NCI-H82 (cell line): Measurements from ENCODE around the gene DRC7.

Source experiments
- DNase-seq: peaks from one replicate; lab custom pipeline; 2025; lab: John Stamatoyannopoulos, UW

DRC7 gene

GRCh38 chr16:57690782-57691471, 3.7 kb upstream of the DRC7 start:
- no peak for DNase-seq

- no peak for DNase-seq
These were observed 2.0 kb upstream of the DRC7 start for GRCh38 chr16:57692636-57693035.

GRCh38 chr16:57693550-57693949, 1.1 kb upstream of the DRC7 start:
- no peak for DNase-seq

- DNase-seq, result no peak
These were observed 328 bp upstream of the DRC7 start for GRCh38 chr16:57694231-57694724.

- no peak for DNase-seq
These were observed 1.1 kb downstream of the DRC7 start for GRCh38 chr16:57695680-57696069.

- no peak for DNase-seq
These were observed 1.6 kb downstream of the DRC7 start for GRCh38 chr16:57696240-57696639.

- DNase-seq, result no peak
These were observed 3.4 kb downstream of the DRC7 start for GRCh38 chr16:57697896-57698537.

DNA sequence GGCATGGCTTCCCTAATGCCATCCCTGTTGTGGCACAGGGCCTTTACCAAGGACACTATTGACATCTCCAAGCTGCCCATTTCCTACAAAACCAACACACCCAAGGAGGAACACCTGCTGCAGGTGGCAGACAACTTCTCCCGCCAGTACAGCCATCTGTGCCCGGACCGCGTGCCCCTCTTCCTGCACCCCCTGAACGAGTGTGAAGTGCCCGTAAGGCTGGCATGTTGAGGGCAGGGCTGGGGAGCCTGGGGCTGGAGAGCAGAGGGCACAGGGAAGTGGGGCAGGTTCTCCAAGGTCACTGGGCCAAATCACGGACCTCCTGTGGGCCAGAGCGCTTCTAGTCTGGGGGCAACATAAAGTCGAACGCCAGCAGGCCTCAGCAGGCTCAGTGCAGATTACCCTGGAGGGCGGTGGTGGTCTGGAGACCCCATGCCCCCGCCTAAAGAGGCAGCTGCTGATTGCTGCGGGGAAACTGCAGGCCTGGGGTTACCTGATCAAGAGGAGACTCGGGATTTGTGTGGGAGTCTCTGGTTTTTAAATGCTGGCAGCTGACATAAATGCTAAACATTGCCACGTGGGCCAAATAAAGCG, 4.3 kb downstream of the DRC7 start:
- no peak for DNase-seq

DNA sequence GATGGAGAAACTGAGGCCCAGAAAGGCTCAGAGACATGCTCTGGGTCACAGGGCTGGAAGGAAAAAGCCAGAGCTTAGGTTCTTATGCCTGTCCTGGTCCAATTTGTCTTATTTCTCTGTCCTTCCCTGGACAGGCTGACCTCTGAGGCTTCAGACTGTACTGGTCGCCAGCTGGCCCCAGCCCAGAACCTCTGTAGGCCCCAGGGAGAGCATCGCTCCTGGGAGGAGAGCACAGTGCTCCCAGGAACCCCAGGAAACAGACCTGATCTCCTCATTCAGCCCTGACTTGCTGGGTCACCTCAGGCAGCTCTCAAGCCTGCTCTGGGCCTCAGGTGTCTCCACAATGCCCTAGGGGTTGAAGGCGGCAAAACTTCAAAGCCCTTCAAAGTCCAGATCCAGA, 4.9 kb downstream of the DRC7 start:
- no peak for DNase-seq

DNA sequence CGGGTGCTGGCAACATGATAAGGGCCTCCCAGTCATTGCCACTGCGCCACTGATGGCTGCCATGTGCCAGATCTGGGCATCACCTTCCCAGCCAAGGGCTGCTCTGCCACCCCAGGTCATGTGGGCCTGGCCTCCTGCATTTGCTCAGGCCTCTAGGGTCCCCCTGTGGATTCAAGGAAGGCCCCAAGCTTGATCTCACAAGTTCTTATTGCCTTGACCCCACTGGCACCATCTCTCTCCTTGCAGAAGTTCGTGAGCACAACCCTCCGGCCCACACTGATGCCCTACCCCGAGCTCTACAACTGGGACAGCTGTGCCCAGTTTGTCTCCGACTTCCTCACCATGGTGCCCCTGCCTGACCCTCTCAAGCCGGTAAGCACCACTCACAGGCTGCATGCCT, 5.3 kb downstream of the DRC7 start:
- DNase-seq, result no peak

GRCh38 chr16:57700781-57701551, 6.4 kb downstream of the DRC7 start:
- no peak for DNase-seq

DNA sequence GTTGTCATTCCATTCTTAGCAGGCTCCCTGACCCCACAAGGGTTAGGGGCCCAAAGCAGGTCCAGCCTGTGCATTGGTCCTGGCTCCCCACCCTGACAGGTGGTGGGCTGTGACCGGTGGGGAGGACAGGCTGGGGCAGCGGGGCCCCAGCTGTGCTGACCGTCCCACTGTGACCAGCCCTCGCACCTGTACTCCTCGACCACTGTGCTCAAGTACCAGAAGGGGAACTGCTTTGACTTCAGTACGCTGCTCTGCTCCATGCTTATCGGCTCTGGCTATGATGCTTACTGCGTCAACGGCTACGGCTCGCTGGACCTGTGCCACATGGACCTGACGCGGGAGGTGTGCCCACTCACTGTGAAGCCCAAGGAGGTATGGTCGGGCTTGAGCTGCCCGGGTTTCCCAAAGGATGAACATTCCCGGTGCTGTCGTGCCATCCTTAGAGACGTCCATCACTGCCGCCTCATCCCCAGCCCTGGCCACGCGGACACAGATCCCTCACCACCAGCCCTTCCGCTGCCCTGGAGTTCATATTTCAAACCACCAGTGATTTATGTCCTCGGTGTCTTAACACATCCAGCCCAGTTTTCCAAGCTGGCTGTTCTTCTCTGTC, 7.3 kb downstream of the DRC7 start:
- DNase-seq, result no peak

DNA sequence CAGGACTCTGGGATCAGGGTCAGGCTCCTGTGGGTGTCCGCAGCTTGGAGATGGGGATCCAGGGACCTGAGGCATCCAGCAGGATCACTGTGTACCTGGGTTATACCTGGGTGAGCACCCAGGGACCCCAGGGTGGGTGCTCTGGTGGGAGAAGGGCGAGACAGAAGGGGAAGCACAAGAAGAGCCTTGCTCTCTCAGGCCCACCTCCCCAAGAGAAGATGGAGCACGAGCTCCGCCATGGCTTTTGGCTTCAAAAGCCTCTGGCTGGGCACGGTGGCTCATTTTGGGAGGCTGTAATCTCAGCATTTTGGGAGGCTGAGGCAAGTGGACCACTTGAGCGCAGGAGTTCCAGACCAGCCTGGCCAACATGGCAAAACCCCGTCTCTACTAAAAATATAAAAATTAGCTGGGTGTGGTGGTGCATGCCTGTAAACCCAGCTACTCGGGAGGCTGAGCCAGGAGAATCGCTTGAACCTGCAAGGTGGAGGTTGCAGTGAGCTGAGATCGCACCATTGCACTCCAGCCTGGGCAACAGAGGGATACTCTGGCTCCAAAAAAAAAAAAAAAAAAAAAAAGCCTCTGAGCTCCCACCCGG, 8.9 kb downstream of the DRC7 start:
- no peak for DNase-seq

DNA sequence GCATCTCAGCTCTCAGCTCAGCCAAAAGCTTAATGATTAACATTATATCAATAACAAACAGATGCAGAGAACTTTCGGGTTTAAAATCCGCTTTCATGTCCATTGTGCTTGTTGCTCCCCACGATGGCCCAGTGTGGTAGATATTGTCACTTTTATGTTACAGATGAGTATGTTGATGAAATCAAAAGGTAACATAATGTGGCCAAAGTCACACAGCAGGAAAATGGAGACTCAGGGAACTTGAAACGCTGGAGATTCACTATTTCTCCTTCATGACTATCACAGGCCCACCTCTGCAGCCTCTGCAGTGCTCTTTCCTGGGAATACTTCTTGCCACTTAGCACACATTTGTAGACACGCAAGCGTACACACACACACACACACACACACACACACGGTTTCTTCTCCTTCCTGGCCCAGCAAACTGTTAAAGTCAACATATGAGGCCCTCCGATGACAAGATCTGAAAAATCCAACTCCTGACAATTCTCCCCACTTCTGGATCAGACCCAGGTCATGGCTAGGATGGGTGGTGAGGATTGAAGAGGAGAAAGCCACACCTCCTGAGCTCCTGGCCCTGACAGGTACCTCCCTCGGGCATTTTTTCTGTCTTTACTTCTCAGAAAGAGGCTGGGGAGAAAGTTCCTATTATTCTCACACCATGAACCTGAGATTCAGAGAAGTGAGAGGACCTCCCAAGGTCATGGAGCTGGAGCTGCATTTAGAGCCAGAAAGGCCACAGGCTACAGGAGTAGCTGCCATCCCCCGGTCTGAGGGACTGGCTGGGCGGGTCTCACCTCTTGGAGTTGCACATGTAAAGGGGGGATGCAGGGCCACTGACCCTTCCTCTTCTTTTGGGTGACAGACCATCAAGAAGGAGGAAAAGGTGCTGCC, 9.7 kb downstream of the DRC7 start:
- no peak for DNase-seq

- no peak for DNase-seq
These were observed 10.6 kb downstream of the DRC7 start for GRCh38 chr16:57704905-57705852.

GRCh38 chr16:57706717-57707116, 12.1 kb downstream of the DRC7 start:
- no peak for DNase-seq

DNA sequence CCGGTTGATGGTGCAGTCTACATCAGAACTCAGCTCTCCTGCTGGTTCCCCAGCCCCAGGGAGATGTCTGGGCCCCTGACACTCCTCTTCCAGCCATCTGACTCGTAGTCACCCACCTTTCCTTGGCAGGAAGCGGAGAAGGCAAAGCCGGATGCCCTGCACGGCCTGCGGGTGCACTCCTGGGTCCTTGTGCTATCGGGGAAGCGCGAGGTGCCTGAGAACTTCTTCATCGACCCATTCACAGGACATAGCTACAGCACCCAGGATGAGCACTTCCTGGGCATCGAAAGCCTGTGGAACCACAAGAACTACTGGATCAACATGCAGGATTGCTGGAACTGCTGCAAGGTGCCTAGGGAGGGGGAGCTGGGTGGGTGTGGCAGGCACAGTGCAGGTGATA, 12.7 kb downstream of the DRC7 start:
- no peak for DNase-seq

DNA sequence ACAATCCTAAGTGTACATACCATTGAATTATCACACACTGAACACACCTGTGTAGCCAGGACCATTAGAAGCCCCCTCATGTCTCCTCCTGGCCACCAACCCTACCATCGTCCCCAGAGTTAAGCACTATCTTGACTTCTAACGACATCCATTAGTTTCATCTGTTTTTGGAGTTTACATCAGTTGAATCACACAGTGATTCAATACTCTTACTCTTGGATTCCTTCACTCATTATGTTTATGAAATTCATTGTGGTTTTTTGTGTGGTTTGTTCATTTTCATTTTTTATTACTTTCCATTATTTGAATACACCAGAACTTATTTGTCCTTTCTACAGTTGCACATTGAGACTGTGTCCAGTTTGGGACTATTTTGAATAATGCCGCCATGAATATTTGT, 13.6 kb downstream of the DRC7 start:
- no peak for DNase-seq

DNA sequence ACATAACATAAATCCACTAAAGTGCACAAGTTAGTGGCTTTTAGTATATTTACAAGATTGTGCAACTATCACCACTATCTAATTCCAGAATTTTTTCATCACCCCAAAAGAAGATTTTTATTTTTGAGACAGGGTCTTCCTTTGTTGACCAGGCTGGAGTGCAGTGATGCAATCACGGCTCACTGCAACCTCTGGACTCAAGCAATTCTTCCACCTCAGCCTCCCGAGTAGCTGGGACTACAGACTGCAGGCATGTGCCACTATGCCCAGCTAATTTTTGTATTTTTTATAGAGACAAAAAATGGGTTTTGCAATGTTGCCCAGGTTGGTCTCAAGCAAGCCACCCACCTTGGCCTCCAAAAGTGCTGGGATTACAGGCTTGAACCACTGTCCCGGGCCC, 15.1 kb downstream of the DRC7 start:
- no peak for DNase-seq

DNA sequence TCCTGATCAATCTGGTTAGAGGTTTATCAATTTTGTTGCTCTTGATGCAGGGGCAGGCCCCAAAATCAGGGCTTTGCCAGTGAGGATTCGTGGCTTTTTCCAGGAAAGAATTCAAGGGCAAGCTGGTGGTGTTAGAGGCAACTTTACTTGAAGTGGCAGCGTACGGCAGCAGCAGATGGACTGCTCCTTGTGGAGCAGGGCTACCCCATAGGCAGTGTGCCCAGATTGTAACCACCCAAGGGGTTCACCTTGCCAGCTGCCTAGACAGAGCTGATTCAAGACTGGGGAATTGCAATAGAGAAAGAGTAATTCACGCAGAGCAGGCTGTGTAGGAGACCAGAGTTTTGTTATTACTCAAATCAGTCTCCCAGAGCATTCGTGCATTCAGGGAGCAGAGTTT, 16.7 kb downstream of the DRC7 start:
- no peak for DNase-seq
